ENCODE data around the gene LIPK.

GRCh38 chr10:88756660-88757059, 50.6 kb downstream of the LIPK start:
- TF ChIP-seq POLR2A (IDR thresholded peaks at IDR 0.05): no peak
- TF ChIP-seq CTCF (IDR thresholded peaks at IDR 0.05): no peak
